Right lobe of liver (tissue), 6 donors: ENCODE data around the gene PDCD11. TPM values are rescaled to one million over a fixed set of nuclear protein-coding genes. Genes with fewer than 3 reads are reported as not detected.

Source experiments
- ATAC-seq, 4 donors: fragments of 200-7000 bp; cut with Tn5 transposase; one replicate each; pipeline ENCODE4 v1.9.1; 2020; ENCODE audit warnings: mild to moderate bottlenecking in 4 of 4, moderate library complexity in 4 of 4
- DNase-seq, 3 donors: peaks; one replicate each; pipeline ENCODE4 v3.0.0-alpha.2; 2020
- H3K27ac ChIP-seq, 3 donors: fragments of 200-600 bp; one replicate each; pipeline ENCODE4 v1.8.0; 2022
- H3K27me3 ChIP-seq, 2 donors: fragments of 200-600 bp; one replicate each; pipeline ENCODE4 v1.8.0; 2022
- H3K36me3 ChIP-seq, 4 donors: fragments of 200-600 bp; sonication (generic) in 1 of 4; one replicate each; pipeline versions ENCODE4 v1.5.1 to v1.8.0; 2017 to 2022; ENCODE audit warnings: control low read depth in 1 of 4
- H3K4me1 ChIP-seq, 4 donors: fragments of 200-600 bp; sonication (generic) in 1 of 4; one replicate each; pipeline versions ENCODE4 v1.5.1 to v1.8.0; 2017 to 2022; ENCODE audit warnings: control low read depth in 1 of 4
- H3K4me3 ChIP-seq, 3 donors: fragments of 200-600 bp; one replicate each; pipeline ENCODE4 v1.8.0; 2022
- H3K9me3 ChIP-seq, 4 donors: fragments of 200-600 bp; sonication (generic) in 1 of 4; one replicate each; pipeline versions ENCODE4 v1.5.1 to v1.8.0; 2017 to 2022; ENCODE audit warnings: control low read depth in 1 of 4
- POLR2A ChIP-seq: fragments of 450-650 bp; IDR thresholded peaks from one replicate; pipeline ENCODE4 v1.6.1; 2017; ENCODE audit warnings: antibody characterized with exemption, mild to moderate bottlenecking
- WGBS: methylation state at CpG from one replicate; pipeline ENCODE4 v1.1.6; 2018; ENCODE audit warnings: low coverage, low lambda C conversion rate; ENCODE audit not compliant: insufficient coverage; ENCODE audit errors: missing lambda C conversion rate; 5-methylcytosine and 5-hydroxymethylcytosine counted together
- intact Hi-C, 2 donors: fragments of 100-400 bp; cut with DNase I; formaldehyde crosslinking; loops; one replicate each; pipeline versions ENCODE4 v1.11.2 to v1.14.1; 2022
- total RNA-seq, 6 experiments: library from RNA; depleted of rRNA in 2 of 6; stranded (reverse); fragments of >200 nt in 2 of 6; fragmentation: NEBNext Ultra II Directional in 3 of 6; extraction: Animal tissue kit (Norgen Biotek cat#: 25700) in 3 of 6; gene quantifications; one replicate each; pipeline versions ENCODE4 v1.1.0 to v1.2.4, GENCODE V29; 2016 to 2023
- TF ChIP-seq, protein P1 (sequence below), 4 donors: fragments of 200-600 bp in 3 of 4; fragments of 450-650 bp in 1 of 4; IDR thresholded peaks; one replicate each; pipeline versions ENCODE4 v1.5.1 to v1.8.0; 2016 to 2022; ENCODE audit warnings: antibody characterized with exemption in 4 of 4, mild to moderate bottlenecking in 2 of 4
- donor health status: DM: no; HTN: yes; CAD: no.
- donor health status: DM: no; HTN: no; CAD: no.
- donor health status: DM: no; HTN: no; CAD: no.
- donor health status: DM: no; HTN: yes; CAD: no.
- donor health status: DM: no; HTN: yes; CAD: no.

The PDCD11 gene
- total RNA-seq, 6 experiments from 2014 or later = 10.6 to 13.5 (median 12.0) TPM

DNA sequence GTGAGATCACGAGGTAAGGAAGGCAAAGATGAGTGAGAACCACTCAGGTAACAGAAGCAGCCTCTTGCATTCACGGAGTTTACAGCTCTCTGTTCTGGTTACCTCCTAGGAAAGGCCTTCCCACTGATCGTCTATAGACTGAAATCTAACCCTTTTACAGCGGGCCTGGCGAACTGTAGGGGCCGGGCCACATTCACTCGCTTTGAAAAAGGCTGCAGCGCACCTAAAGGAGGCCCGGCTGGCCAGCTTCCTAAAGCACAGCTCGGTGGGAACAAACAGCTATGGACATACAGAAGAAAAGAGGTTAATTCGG is 716 bp upstream of the PDCD11 start:
- WGBS = 2% methylated on average over 10 of the region's 11 CpGs
- intact Hi-C loops = no loop called here

DNA sequence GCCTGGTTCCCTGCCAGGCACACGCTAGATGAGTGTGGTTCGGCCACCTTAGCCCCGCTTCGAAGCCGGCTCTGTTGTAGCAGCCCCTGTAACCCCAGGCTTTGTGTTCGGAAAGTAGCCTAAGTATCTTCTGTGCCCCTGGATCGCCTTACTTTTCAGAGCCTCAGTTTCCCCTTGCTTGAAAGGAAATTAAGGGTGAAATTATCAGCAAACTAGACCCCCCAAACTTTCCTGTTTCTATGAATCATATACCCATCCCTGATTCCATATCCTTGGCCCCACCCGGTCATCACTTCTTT is 312 bp downstream of the PDCD11 start:
- intact Hi-C loops = no loop called here
- no peaks in the 10 kb centered on the region for H3K9me3 ChIP-seq
- H3K4me1 ChIP-seq = peaks cover 0 to 19% (median 7%) of the 10 kb centered on the region in 4 donors
- no peaks in the 10 kb centered on the region for H3K27me3 ChIP-seq
- H3K27ac ChIP-seq = no peak overlapping the region
- peak overlapping the region; percentile 86 to 97 (median 90) for H3K4me3 ChIP-seq
- no peak for ATAC-seq
- 0% methylated on average over 4 of the region's 8 CpGs for WGBS
- peaks cover 1 to 33% (median 13%) of the 10 kb centered on the region in 4 donors for H3K36me3 ChIP-seq
- DNase-seq = no peak
- TF ChIP-seq, protein P1, sequence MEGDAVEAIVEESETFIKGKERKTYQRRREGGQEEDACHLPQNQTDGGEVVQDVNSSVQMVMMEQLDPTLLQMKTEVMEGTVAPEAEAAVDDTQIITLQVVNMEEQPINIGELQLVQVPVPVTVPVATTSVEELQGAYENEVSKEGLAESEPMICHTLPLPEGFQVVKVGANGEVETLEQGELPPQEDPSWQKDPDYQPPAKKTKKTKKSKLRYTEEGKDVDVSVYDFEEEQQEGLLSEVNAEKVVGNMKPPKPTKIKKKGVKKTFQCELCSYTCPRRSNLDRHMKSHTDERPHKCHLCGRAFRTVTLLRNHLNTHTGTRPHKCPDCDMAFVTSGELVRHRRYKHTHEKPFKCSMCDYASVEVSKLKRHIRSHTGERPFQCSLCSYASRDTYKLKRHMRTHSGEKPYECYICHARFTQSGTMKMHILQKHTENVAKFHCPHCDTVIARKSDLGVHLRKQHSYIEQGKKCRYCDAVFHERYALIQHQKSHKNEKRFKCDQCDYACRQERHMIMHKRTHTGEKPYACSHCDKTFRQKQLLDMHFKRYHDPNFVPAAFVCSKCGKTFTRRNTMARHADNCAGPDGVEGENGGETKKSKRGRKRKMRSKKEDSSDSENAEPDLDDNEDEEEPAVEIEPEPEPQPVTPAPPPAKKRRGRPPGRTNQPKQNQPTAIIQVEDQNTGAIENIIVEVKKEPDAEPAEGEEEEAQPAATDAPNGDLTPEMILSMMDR (IDR thresholded peaks at IDR 0.05) = no peak
- no peak for TF ChIP-seq POLR2A

More for the DNA sequence above, 716 bp upstream of the PDCD11 start:
- ATAC-seq (peak; percentile 2 to 27 (median 12)), DNase-seq (no peak)
- peaks cover 0 to 19% (median 7%) of the 10 kb centered on the region in 4 donors for H3K4me1 ChIP-seq
- TF ChIP-seq POLR2A = no peak
- TF ChIP-seq, protein P1 (IDR thresholded peaks at IDR 0.05) = no peak
- H3K9me3 ChIP-seq = no peaks in the 10 kb centered on the region
- peaks cover 2 to 34% (median 14%) of the 10 kb centered on the region in 4 donors for H3K36me3 ChIP-seq
- H3K4me3 ChIP-seq = peak overlapping the region; percentile 86 to 97 (median 90)
- no peaks in the 10 kb centered on the region for H3K27me3 ChIP-seq
- H3K27ac ChIP-seq = peak overlapping the region; percentile 64 to 71 (median 68)

DNA sequence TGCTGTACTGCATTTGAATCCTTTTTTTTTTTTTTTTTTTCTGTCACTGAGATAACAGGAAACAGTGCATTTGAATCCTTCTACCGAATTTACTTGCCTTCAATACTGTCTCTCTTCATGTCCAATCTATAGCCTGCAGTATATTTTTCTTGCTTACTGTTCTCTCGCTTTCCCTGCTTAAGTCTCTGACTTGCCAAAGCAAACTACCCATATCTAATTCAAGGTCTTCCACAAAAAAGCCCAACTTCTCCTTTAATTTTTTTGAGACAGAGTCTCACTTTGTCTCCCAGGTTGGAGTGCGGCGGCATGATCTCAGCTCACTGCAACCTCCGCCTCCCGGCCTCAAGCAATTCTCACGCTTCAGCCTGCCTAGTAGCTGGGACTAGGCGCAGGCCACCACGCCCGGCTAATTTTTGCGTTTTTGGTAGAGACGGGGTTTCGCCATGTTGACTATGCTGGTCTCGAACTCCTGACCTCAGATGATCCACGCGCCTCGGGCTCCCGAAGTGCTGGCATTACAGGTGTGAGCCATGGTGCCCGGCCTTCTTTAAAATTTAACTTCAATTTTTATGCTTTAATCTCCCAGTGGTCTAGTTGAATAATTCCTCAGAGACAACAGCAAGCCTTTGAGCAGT is 882 bp downstream of the PDCD11 start:
- Histone ChIP-seq H3K4me3 (peak overlapping the region; percentile 86 to 97 (median 90)), H3K27ac (no peak overlapping the region), H3K4me1 (peaks cover 0 to 19% (median 7%) of the 10 kb centered on the region in 4 donors), H3K27me3 (no peaks in the 10 kb centered on the region), H3K36me3 (peaks cover 0 to 35% (median 12%) of the 10 kb centered on the region in 4 donors), H3K9me3 (no peaks in the 10 kb centered on the region)
- 73% methylated on average over 19 of the region's 19 CpGs for WGBS
- intact Hi-C loops = no loop called here
- ATAC-seq (no peak), DNase-seq (no peak)
- TF ChIP-seq, protein P1 (IDR thresholded peaks at IDR 0.05) = no peak
- no peak for TF ChIP-seq POLR2A

DNA sequence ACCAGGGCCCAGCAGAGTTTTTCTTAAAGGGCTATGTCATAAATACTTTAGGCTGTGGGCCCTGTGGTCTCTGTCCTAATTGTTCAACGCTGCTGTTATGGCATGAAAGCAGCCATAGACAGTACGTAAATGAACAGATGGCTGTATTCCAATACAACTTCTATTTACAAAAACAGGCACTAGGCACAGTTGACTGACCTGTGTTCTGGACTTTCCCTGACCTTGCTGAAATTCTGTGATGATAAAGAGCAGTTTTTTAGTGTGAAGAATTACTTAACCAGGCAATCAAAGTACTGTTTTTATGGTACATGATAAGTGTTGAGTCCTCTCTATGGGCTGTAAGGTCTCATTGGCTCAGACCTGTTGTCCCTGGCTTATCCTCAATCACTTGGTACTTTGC is 17.1 kb downstream of the PDCD11 start:
- Histone ChIP-seq H3K4me3 (no peak overlapping the region), H3K27me3 (no peaks in the 10 kb centered on the region), H3K36me3 (peaks cover 0 to 73% (median 39%) of the 10 kb centered on the region in 4 donors), H3K9me3 (no peaks in the 10 kb centered on the region), H3K4me1 (peaks cover 0 to 36% (median 13%) of the 10 kb centered on the region in 4 donors), H3K27ac (peak overlapping the region in 2 of 3 donors; percentile 80 to 82)
- ATAC-seq = peak; percentile 80 to 89 (median 85)
- intact Hi-C loops = no loop called here
- WGBS = 21% methylated on average over 2 of the region's 2 CpGs
- TF ChIP-seq, protein P1 (IDR thresholded peaks at IDR 0.05) = no peak
- no peak for TF ChIP-seq POLR2A
- DNase-seq = peak in 1 of 3 donors; percentile 54
